Natural killer cell treated with Interleukin-12 subunit alpha and Interleukin-12 subunit beta and Interleukin-15 and Interleukin-18, amount 100 ng/mL, for 72 hours (primary cell): ENCODE results near the gene ALCAM. TPM values are rescaled to one million over a fixed set of nuclear protein-coding genes. Genes with fewer than 3 reads are reported as not detected.

Source experiments
- ATAC-seq, 2 donors: fragments of 150-1000 bp; cut with Tn5 transposase in 1 of 2; sonication (Bioruptor Pico), chemical (Tn5 transposase) in 1 of 2; 2 replicates each; pipeline ENCODE4 v1.10.0; 2021
- DNase-seq: peaks from one replicate; pipeline ENCODE4 v3.0.0; 2022; ENCODE audit warnings: low spot score
- H3K27ac Mint-ChIP-seq, 2 donors: 1 replicate in 1 of 2; 2 replicates in 1 of 2; pipeline ENCODE4 v1.8.0; 2022; ENCODE audit warnings: mixed read lengths in 2 of 2, mild to moderate bottlenecking in 1 of 2, moderate library complexity in 1 of 2
- H3K27me3 Mint-ChIP-seq, 2 donors: 1 replicate in 1 of 2; 2 replicates in 1 of 2; pipeline ENCODE4 v1.8.0; 2022; ENCODE audit warnings: mixed read lengths in 2 of 2
- H3K36me3 Mint-ChIP-seq: one replicate; pipeline ENCODE4 v1.8.0; 2022; ENCODE audit warnings: mixed read lengths
- H3K4me1 Mint-ChIP-seq, 2 donors: 1 replicate in 1 of 2; 2 replicates in 1 of 2; pipeline ENCODE4 v1.8.0; 2022; ENCODE audit warnings: low read depth in 2 of 2, mixed read lengths in 2 of 2, mild to moderate bottlenecking in 1 of 2
- H3K4me3 Mint-ChIP-seq: one replicate; pipeline ENCODE4 v1.8.0; 2022; ENCODE audit warnings: mixed read lengths
- H3K9me3 Mint-ChIP-seq: 2 replicates; pipeline ENCODE4 v1.8.0; 2022; ENCODE audit warnings: mixed read lengths
- total RNA-seq, 2 donors: library from RNA; stranded (reverse); gene quantifications; one replicate each; pipeline ENCODE4 v1.2.3, GENCODE V29; 2022

Gene ALCAM
- total RNA-seq, 2 donors from 2014 or later: 8.0 to 9.0 TPM

DNA sequence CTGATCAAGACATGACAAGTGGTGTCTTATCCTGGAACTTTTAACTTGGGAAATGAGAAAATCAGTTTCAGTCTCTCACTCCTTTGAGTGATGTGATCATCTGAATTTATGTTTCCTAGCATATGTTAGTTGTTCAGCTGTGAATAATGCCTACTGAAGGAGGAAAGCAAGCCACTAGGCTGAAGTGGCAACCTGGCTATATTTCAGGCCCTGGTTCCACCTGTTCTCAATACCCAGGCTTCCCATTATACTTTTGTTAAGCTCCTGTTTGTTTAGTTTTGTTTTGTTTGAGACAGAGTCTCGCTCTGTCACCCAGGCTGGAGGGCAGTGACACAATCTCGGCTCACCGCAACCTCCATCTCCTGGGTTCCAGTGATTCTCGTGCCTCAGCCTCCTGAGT, 243.8 kb downstream of the ALCAM start:
- Mint-ChIP-seq H3K36me3 (no peaks in the 10 kb centered on the region), H3K4me1 (no peaks in the 10 kb centered on the region), H3K4me3 (no peak overlapping the region), H3K9me3 (no peaks in the 10 kb centered on the region), H3K27ac (no peak overlapping the region), H3K27me3 (peaks cover 0 to 5% of the 10 kb centered on the region in 2 donors)
- DNase-seq: no peak
- ATAC-seq: no peak

DNA sequence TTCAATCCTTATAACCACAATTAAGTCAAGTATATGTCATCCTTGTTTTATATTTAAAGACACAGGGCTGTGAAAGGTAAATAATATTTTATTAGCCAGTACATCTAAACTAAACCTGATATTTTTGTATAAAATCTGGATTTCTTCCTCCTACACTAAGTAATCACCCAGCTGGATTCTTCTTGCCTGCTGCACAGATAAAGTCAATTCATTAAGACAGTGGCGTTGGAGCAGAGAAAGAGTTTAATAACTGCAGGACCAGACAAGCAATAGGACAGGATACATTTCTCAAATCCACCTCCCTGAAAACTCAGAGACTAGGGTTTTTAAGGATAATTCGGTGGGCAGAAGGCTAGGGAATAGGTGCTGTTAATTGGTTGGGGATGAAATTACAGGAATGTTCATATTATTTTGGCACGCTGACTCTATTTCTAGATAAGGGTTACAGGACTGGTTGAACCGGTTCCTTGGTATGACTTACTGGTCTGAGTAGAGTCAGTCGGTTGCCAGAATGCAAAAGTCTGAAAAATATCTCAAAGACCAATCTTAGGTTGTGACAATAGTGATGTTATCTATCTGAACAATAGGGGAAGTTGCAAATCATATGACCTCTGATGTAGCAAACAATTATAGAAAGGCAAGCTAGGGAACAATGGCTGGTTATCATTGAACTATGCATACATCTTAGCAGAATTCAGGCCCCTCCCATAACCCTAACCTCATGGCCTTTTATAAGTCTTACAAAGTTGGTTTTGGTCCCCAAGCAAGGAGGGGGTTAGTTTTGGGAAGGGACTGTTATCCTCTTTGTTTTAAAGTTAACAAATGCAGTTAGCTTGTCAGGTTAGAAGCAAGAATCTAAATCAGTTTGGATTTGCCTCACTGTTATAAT, 244.8 kb downstream of the ALCAM start:
- DNase-seq (no peak), ATAC-seq (no peak)
- Mint-ChIP-seq H3K4me1 (no peaks in the 10 kb centered on the region), H3K27ac (no peak overlapping the region), H3K9me3 (no peaks in the 10 kb centered on the region), H3K36me3 (no peaks in the 10 kb centered on the region), H3K4me3 (no peak overlapping the region), H3K27me3 (peaks cover 0 to 5% of the 10 kb centered on the region in 2 donors)

DNA sequence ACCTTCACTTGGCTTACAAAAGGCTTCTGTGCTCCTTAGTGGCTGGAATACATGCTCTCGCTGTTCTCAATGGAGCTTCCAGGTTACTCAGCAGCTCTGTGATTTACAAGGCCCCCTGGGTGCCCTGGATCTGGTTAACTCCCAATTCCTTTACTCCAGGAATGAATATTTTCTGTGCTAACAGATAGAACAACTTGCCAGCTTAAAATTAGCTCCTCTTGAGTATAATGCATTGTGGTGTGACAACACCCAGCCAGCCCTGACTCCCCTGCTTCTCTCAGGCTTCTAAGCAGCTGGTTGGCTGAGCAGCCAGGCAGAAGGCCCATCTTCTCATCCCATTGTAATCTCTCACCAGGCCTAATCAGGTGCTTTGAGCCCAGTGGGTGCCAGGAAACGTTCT, 246.4 kb downstream of the ALCAM start:
- Mint-ChIP-seq H3K27ac (no peak overlapping the region), H3K4me3 (no peak overlapping the region), H3K36me3 (no peaks in the 10 kb centered on the region), H3K9me3 (no peaks in the 10 kb centered on the region), H3K4me1 (no peaks in the 10 kb centered on the region), H3K27me3 (peaks cover 0 to 5% of the 10 kb centered on the region in 2 donors)
- DNase-seq: no peak
- peak in 1 of 2 donors; percentile 20 for ATAC-seq

DNA sequence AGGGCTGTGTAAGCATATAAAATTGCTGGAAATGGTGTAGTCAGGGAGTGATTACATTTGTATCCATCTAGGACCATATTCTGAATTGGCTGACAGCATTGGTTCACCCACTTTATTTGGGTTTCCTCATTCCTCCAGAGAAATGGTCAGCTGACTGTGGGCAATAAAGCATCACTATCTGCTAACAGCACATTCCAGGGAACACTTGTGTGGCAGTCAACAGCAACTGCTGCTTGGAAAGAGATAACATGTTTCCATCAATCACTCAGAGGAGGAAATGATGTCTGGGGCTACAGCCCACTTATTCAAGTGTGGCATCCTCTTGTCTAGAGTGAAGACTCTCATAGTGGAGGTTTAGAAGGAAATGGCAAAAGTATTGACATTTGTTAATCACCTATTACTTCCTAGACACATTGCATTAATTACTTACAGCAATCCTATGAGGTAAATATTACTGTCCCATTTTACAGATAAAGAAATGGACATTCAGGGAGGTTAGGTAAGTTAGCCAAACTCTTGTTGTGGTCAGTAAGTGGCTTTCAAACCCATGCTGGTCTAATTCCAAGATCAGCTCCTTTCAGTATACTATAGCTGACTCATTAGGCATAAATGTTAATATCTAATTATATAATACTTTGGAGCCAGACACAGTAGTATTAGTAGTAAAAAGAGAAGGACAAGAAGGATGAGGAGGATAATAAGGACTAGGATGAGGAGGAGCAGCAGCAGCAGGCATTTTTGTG, 247.8 kb downstream of the ALCAM start:
- Mint-ChIP-seq H3K4me1 (no peaks in the 10 kb centered on the region), H3K36me3 (no peaks in the 10 kb centered on the region), H3K4me3 (no peak overlapping the region), H3K27me3 (peaks cover 0 to 5% of the 10 kb centered on the region in 2 donors), H3K9me3 (no peaks in the 10 kb centered on the region), H3K27ac (no peak overlapping the region)
- DNase-seq: no peak
- ATAC-seq: no peak

DNA sequence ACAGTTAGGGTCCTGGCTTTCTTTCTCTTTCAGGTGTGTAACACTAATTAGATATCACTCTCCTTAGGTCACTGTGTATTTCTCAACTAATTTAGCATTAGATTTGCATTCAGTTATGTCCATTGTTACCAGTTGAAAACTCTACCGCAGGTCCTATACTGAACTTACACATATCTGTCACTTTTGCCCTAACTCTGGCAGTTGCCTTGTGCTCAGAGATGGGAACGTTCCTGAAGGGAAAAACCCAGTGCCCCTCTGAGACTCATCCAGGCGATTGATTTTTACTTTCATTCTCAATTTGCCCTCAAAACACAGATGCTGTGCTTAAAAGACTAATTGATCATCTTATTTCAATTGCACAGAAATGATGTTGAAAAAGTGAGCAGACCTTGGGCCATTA, 249.1 kb downstream of the ALCAM start:
- DNase-seq (no peak), ATAC-seq (no peak)
- no peak overlapping the region for H3K27ac Mint-ChIP-seq
- H3K27me3 Mint-ChIP-seq: peaks cover 0 to 5% of the 10 kb centered on the region in 2 donors
- H3K9me3 Mint-ChIP-seq: no peaks in the 10 kb centered on the region
- no peaks in the 10 kb centered on the region for H3K4me1 Mint-ChIP-seq
- no peaks in the 10 kb centered on the region for H3K36me3 Mint-ChIP-seq
- no peak overlapping the region for H3K4me3 Mint-ChIP-seq

DNA sequence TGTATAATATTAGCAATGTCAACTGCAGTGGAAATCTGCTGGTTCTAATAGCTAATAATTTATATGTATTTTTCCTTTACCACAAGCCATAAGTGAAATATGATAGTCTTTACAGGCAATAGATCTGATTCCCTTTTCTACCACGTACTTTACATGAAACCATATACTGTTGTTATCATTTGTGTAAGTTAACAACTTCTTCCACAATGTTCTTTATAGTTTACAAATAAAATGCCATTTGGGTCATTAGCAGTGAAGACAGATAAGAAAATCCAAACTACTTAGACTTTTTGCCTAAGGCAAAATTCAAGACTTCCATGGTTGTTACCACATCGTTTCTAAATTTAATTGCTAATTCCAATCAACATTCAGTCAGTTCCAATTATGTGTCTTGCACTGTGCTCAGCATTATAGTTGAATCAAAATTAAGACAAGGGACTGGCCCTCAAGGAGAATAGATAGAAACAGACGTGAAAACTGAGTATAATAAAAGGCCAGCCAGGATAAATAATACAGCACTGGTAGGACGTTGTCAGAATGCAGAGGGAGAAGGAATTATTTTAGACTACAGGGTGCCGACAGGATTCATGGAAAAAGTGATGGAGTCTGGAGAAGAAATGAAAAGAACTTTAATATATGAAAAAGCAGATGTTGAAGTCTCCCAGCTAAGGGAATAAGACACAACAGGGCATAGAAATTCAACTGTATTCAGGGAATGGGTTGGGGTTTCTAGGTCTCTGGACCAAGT, 249.8 kb downstream of the ALCAM start:
- ATAC-seq (no peak), DNase-seq (no peak)
- Mint-ChIP-seq H3K36me3 (no peaks in the 10 kb centered on the region), H3K27me3 (peaks cover 0 to 5% of the 10 kb centered on the region in 2 donors), H3K4me3 (no peak overlapping the region), H3K4me1 (no peaks in the 10 kb centered on the region), H3K27ac (no peak overlapping the region), H3K9me3 (no peaks in the 10 kb centered on the region)

DNA sequence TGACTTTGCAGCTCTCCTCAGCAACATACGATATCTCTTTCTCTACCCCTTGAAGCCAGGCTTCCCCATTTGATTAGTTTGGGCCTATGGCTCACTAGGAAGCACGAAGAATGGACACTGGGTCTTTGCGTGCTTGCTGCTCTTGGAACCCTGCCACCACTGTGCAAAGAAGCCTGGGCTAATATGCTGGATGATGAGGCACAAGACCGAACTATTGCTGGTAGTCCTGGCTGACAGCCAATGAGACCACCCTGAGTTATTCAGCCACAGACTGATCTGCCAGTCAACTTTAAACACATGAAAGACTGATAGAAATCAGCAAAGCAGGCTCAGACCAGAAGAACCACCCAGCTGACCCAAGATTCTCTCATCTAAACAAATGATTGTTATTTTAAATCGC, 251.8 kb downstream of the ALCAM start:
- Mint-ChIP-seq H3K4me3 (no peak overlapping the region), H3K4me1 (no peaks in the 10 kb centered on the region), H3K9me3 (no peaks in the 10 kb centered on the region), H3K27me3 (peaks cover 0 to 5% of the 10 kb centered on the region in 2 donors), H3K27ac (no peak overlapping the region), H3K36me3 (no peaks in the 10 kb centered on the region)
- DNase-seq: no peak
- no peak for ATAC-seq

DNA sequence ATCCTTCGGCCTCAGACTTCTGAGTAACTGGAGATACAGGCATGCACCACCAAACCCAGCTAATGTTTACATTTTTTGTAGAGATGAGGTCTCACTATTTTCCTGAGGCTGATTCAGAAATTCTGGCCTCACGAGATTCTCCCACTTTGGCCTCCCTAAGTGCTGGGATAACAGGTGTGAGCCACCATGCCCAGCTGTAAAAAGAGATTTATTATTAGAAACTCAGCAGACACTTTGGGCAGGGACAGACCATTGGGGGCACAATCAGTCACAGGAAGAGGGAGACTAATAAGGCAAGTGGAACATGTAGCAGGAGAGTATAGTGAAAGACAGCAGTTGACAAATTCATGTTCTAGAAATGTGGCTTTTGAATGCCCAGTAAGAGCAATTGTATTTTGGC, 252.9 kb downstream of the ALCAM start:
- Mint-ChIP-seq H3K27me3 (peaks cover 0 to 5% of the 10 kb centered on the region in 2 donors), H3K27ac (no peak overlapping the region), H3K4me1 (no peaks in the 10 kb centered on the region), H3K9me3 (no peaks in the 10 kb centered on the region), H3K36me3 (no peaks in the 10 kb centered on the region), H3K4me3 (no peak overlapping the region)
- ATAC-seq (no peak), DNase-seq (no peak)

DNA sequence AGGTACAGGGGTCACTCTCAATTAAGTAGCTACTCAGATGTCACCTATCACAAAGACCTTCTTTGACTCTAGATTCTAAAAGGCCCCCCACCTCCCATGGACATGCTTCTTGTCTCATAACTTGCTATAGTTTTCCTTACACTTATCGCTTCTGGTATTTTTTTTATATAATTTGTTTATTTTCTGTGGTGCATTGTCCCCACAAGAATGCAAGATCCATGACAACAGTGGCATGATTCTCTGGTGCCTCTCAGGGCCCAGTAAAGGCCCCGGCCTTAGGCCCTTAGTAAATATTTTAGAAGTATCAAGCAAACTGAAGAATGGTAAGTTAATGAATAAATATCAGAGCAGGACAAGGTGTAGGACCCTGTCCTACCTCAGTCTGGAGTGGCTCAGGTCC, 253.5 kb downstream of the ALCAM start:
- DNase-seq (no peak), ATAC-seq (no peak)
- Mint-ChIP-seq H3K27me3 (peaks cover 0 to under 1% of the 10 kb centered on the region in 2 donors), H3K27ac (no peak overlapping the region), H3K36me3 (no peaks in the 10 kb centered on the region), H3K4me3 (no peak overlapping the region), H3K9me3 (no peaks in the 10 kb centered on the region), H3K4me1 (no peaks in the 10 kb centered on the region)

DNA sequence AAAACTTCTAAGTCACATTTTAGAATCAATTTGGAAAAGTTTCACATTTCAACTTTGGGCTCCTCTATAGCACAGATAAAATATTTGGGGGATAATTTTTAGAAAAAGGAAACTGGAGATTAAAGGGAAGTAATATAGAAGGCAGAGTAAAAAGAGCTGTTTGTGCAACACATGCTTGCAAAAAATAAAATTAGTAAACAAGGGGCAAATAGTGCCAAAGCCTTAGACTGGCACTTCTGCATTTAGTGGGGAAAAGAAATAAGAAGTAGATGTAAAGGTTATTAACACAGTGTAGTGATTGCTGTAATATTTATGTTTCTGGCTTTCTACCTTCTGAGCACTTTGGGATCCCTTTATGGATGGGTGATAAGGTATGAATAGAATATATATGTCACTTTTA, 255.5 kb downstream of the ALCAM start:
- no peak overlapping the region for H3K27ac Mint-ChIP-seq
- H3K27me3 Mint-ChIP-seq: no peaks in the 10 kb centered on the region
- H3K9me3 Mint-ChIP-seq: no peaks in the 10 kb centered on the region
- H3K36me3 Mint-ChIP-seq: no peaks in the 10 kb centered on the region
- ATAC-seq (no peak), DNase-seq (no peak)
- H3K4me1 Mint-ChIP-seq: no peaks in the 10 kb centered on the region
- H3K4me3 Mint-ChIP-seq: no peak overlapping the region
